GM12874 (cell line): ENCODE data around the gene RERE.

Source experiments
- CTCF ChIP-seq: IDR thresholded peaks from 2 replicates; pipeline ENCODE4 v1.5.1; 2011; ENCODE audit warnings: low read depth, mild to moderate bottlenecking, control low read depth, low read length, moderate library complexity; ENCODE audit not compliant: insufficient read depth

Gene RERE

GRCh38 chr1:8397511-8397910, 419.9 kb downstream of the RERE start:
- TF ChIP-seq CTCF, result no peak

- TF ChIP-seq CTCF, result no peak
Measured at GRCh38 chr1:8396786-8397406, 420.5 kb downstream of the RERE start.

GRCh38 chr1:8396083-8396785, 421.2 kb downstream of the RERE start:
- TF ChIP-seq CTCF, result no peak

GRCh38 chr1:8395433-8395866, 422.0 kb downstream of the RERE start:
- TF ChIP-seq CTCF, result no peak

DNA sequence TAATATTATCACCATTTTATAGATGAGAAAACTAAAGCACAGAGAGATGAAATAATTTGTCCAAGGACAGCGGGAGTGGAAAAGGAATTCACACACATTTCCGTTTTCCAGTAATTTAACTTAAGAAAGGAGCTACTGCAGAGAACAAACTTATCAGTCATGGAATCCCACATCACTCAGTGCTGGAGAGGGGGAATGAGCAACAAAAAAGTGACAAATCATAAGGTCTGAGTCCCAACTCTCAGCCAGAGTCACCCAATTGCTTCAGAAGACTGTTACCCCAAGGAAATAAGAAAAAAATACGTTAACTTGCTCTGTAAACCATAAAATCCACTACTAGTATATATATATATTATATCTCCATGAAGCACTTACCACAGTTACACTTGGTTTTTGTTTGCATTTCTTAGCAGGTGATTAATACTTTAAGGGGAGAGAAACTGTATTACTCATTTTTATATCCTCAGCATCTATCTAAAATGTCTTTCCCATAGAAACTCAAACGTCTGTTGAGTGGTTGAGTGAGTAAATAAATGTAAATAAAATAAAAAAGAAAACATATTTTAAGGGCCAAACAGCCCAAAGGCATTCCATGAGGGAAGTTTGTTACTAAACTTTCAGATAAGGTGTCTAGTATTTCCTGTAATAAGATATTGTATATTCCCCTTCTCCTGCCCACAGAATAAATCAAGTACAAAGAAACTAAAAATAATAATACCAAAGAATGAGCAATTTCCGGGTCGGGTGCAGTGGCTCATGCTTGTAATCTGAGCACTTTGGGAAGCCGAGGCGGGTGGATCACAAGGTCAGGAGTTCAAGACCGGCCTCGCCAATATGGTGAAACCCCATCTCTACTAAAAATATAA, 422.8 kb downstream of the RERE start:
- no peak for TF ChIP-seq CTCF

DNA sequence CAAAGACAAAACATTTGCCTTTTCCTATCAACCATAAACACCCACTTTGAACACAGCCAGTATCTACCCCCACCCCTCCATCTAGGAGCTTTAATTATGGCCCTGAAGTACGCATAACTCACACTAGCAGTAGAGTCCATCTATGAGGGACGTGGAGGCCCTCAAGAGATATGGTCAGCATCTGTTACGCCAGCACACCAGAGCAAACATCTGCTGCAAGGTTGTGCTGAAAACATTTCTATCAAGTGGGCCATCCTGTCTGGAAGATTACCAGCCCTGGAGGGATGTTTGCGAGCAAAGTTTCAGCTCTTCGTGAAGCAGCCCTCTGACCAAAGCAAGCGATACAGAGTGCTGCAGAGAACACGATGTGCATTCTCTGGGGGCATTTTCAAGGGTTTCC, 424.9 kb downstream of the RERE start:
- TF ChIP-seq CTCF, result no peak

- no peak for TF ChIP-seq CTCF
Measured at GRCh38 chr1:8390707-8391106, 426.7 kb downstream of the RERE start.
